ENCODE data around the gene CARMIL1.

Gene CARMIL1

DNA sequence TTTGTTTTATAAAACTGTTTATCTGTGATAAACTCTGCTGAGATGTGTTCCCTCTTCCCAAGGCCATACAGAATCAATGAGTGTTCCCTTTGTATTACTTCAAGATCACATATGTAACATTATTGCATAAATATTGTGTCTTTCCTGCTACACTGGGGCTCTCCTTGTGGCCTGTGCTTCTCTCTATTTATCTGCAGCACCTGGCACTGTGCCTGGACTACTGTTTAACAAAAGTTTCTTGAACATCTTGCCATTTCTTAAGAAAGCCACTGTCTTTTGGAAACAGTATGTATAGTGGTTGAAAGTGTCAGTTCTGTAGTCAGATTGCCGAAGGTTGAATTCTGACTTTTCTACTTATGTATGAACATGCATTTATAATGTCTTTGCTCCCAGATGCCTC, 203.8 kb downstream of the CARMIL1 start:
- intact Hi-C loops (cut with DNase I), result no loop called here
- DNase-seq, result no peak

DNA sequence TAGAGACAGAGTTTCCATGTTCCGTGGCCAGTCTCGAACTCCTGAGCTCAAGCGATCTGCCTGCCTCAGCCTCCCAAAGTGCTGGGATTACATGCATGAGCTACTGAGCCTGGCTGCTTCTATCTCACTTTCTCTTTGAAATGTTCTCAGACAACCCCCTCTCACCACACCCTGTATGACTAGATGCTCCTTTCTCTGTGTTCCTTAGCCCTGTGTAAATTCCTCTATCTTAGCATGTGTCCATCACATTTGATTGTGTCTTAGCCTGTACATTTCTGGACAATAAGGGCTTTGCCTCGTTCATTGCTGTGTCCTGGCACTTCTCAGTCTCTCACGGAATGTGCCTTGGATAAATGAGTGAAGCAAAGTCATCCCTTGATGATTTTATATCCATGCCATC, 204.8 kb downstream of the CARMIL1 start:
- intact Hi-C loops (cut with DNase I), result no loop called here
- DNase-seq, result no peak

DNA sequence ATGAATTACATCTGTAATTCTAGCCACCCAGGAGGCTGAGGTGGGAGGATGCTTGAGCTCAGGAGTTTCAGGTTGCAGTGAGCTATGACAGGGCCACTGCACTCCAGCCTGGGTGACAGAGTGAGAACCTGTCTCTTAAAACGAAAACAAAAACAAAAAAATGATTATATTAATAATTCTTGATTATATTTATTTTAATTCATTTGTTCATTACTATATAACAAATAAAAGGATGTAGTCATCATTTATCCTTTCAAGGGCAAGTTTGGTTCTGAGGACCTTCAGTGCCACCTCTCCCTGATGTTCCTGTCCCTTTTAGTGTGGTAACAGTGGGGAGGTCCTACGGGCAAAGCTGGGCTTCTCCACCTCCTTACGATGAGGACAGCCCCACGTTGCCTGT, 205.7 kb downstream of the CARMIL1 start:
- intact Hi-C loops (cut with DNase I), result no loop called here
- DNase-seq, result no peak

DNA sequence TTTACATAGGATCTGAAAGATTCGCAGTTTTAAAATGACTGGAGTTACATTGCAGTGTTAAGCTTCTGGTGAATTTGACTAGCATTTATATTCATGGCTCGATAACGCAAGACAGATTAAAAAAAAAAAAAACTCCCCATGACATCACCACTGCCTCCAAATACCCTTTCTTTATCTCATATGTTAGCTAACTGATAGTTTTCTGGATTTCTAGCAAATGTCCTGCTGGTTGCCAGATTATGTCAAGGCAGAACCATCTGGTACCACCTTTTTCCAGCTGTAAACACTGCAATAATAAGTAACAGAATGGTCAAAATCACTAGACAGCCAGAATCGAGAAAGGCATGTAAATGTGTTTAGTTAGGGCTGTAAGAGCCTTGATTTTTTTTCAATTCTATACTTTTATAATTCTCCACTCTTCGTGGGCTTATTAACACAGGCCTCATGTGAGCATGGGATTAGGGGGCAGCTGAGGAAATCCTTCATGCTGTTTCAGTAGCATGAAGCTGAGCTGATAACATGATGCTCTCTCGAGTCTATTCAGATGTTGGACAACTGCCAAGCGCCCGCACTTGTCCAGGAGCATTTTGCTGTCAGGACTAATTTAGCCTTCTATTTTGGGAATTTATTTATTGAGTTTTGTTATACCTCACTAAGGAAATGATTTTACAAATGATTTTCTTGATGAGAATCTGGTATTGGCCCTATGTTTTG, 206.8 kb downstream of the CARMIL1 start:
- peak in 6 of 42 donors; percentile 6 to 52 (median 16) for DNase-seq
- intact Hi-C loops (cut with DNase I), result no loop called here

DNA sequence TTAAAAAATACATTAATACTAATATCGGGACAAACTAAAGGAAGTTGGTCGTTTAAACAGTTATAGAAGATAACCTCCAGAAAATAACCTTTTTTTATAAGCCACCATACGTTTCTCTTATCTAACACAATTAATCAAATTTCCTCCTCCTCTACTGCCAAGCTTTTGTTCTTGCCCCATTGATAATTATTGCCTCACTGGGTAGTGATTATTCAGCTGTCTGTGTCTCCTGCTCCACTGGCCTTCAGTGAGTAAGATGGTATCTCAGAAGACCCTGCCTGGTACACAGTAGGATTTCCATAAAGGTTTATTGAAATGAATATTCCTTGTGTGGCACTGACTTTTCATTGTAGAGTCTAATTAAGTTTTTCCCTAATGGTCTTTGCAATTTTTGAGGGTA, 207.4 kb downstream of the CARMIL1 start:
- no peak for DNase-seq
- intact Hi-C loops (cut with DNase I), result no loop called here

DNA sequence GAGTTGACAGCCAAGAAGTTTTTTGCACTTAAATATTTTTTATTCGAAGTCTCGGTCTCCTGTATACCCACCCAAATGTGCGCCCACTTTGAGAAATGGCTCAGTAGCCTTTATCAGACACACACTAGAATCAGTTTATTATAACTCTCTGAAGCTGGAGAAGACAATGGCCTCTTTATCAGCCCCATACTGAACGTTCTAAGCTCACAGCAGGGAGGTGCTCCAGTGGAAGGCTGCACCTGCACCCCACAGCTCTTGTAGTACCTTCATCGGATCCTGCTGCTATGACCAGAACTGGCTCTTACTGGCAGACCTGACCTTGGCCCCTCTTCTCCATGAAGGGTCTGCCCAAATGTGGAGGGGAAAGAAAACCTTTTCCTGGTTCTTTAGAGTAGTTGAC, 207.8 kb downstream of the CARMIL1 start:
- no peak for DNase-seq
- intact Hi-C loops (cut with DNase I), result no loop called here

DNA sequence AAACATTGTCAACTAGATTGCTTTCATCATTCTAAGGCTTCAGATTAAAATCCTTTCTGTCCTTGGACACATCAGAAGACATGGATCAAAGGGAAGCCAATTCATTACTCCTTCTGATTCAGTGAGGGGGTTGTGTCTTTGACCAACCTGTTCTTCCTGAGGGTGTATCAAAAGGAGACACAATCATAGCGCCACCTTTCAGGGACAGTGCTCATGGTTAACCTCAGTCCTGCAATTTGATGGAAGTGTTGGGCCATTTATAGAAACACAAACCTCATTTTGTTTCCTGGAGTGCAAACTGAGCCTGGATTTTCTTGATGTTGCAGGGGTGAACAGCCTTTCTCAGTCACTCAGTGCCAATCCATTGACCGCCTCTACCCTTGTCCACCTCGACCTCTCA, 209.0 kb downstream of the CARMIL1 start:
- intact Hi-C loops (cut with DNase I), result no loop called here
- no peak for DNase-seq

DNA sequence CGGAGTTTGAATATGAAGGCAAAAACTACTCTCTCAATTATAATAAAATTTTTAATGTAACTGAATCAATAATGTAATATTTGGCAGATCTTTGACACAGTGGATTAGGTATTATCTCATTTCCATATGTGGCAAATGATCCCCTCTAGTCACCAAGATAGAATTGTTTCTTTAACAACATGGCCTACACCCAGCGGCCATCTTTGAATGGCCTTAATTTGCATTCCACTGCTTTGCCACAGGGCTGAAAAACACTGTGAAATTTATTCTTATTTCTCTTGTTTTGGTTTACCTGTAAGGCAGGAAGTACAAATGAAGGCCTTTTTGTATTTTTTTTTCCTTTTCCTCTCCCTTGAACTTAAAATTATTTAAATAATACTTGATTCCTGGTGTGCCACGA, 210.2 kb downstream of the CARMIL1 start:
- intact Hi-C loops (cut with DNase I), result no loop called here
- no peak for DNase-seq

DNA sequence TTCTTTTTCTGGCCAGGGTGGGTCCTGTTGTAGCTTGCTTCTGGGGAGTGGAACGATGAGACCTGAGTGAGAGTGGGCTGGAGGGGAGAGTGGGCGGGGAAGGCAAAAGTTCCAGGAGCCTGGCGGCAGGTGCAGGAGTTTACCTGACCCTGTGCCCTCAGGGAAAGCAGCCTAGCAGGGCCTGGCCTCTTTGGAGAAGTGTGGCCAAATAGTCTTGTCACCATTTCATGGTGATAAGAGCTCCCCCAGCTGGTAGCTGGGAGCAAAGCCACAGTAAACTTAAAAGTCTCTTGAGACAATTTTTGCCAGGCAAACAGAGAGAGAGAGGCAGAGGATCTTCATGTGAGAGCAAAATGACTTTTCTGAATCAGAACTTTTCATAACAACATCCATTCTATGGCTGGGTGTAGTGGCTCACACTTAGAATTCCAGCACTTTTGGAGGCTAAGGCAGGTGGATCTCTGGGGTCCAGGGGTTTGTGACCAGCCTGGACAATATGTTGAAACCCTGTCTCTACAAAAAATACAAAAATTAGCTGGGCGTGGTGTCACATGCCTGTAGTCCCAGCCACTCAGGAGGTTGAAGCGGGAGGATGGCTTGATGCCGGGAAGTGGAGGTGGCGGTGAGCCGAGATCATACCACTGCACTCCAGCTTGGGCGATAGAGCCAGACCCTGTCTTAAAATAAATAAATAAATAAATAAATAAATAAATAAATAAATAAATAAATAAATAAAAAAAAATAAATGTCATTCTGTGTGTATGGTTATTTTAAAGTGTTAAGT, 211.0 kb downstream of the CARMIL1 start:
- peak; percentile 19 to 78 (median 58) for DNase-seq
- intact Hi-C loops (cut with DNase I), result no loop called here

DNA sequence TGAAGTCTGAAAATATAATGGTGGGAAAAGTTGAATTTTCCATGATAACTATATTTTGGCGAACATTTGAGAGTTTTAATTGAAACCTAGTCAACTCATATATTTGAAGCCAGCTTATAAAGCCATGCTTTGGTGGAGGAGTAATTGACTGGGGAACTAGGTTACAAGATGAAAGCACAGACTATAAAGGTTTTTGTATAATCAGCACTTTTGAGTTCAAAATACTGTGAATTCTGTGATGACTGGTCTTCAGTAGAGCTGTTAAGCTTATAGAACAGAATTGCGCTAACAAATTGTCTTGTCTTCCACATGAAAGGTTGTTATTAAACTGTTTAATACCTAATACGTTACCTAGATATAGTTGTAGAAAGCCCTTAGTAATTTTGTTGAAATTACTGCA, 213.8 kb downstream of the CARMIL1 start:
- DNase-seq, result no peak
- intact Hi-C loops (cut with DNase I), result no loop called here

DNA sequence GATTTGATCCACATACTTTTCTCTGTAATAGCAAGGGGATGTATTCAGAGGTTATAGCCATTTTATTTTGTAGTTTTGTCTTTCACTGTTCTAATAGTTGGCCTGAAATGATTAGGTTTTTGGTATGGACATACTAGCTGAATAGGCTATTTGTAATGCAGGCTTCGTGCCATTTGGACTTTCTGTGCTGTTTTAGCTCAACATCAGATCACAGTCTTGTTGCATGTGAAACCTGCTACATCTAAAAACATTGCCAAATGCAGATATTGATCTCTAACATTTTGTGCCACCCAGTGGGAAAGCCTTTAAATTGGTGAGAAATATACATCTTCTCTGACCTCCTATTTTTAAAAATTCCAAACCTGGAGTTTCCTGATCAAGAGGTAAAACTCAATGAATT, 215.3 kb downstream of the CARMIL1 start:
- no peak for DNase-seq
- intact Hi-C loops (cut with DNase I), result no loop called here

DNA sequence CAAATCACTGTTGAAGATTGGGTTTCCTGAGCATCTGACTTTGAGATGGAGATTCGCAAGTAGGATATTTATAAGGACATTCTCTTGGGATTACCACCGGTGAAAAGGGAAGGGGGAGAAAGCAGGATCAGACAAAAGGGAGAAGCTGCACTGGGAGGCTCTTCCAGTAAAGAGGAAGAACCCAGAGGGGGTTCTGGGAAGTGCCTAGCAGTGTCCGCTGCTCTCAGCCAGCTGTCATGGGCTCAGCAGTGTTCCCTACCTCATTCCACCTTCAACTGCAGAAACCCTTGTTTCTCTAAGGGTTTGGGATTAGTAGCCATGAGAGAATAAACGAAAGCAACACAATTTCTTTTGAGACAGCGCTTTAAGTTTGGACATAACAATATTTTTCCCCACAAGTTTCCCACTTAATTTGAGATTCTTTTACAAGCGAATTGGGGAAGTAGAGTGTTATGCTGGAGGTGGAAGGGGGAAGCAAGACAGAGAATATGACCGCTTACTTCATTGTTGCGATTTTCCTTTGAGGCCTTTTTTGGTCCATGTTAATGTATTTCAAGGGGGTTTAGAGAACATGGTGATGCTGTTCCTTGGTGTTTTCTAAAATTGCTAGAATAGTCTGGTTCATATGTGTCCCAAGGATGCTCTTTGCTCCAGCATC, 218.3 kb downstream of the CARMIL1 start:
- intact Hi-C loops (cut with DNase I), result no loop called here
- no peak for DNase-seq

DNA sequence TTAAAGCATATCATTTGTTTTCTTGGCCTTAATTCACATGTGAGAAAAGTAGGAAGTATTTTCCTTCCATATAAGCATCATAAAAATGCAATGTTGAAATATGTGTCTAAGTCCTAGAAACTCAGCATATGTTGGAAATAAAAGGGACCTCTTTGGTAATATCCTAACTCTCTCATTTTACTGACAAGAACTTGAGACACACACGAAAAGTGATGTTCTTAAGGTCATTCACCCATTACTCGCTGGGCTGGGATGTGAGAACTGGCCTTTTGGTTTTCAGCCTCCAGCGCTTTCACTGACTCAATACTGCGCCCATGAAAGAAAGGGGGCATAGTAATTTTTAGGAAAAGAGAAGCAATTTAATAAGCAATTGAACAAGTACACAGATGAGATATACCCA, 219.3 kb downstream of the CARMIL1 start:
- intact Hi-C loops (cut with DNase I), result no loop called here
- DNase-seq, result no peak

DNA sequence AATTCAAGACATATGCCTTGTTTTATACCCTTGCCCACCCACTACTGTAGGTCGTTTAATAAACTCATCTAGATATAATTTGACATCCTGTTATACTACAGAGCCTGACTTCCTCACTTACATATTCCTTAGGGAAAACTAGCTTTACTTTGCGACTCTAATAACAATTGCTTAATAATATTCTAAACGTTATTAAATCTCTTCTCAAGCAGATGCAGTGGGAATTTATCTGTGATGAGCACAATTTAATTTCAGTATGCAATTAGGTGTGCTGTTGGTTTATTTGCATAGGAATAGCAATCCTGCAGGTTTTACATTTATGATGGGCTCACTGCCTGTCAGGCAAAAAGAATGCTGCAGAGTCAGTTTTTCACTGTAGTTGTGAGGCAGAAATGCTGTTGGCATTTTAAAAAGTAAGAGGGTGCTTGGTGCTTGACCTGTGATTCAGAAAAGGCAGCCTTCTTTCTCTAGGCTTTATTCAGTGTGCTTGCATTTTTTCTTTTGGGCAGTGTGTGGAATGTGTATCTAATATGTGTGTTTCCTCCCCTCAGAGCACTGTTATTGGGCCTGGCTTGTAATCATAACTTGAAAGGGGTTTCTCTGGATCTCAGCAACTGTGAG, 220.6 kb downstream of the CARMIL1 start:
- DNase-seq, result no peak
- intact Hi-C loops (cut with DNase I), result no loop called here

DNA sequence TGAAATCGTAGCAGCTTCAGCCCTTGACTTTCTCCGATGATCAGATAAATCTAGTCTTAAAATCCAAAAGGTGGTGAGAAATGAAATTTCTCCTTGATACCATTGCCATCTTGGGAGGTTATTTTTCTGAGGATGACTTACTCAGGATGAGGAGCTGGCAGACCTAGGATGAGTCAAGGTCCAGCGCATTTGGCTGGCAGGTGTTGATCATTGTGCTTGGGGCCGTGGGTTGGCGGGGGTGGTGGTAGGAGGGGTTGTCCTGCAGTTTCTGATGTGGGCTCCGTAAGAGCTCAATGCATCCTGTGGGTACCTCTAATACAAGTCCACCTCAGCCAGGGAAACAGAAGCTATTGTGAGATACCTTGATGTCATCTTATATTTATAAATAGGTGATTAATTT, 224.5 kb downstream of the CARMIL1 start:
- no peak for DNase-seq
- intact Hi-C loops (cut with DNase I), result no loop called here

DNA sequence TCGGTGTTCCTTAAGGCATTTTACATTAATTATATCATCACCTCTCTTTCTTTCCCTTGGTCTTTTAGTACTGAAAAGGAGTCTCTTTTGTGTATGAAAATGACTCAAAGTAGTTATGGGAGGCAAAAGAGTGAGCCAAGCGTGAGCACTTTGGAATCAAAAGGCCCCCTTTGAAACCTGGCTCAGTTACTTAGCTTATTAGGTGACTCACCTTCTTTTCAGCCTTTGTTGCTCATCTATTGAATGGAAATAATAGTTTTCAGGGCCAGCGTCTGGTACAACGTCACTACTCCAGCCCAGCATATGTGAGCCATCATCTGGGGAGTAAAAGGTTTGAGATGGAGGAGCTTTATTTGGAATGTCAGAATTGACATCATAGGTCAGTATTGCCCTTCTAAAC, 225.5 kb downstream of the CARMIL1 start:
- intact Hi-C loops (cut with DNase I), result no loop called here
- peak in 2 of 42 donors; percentile 43 to 57 for DNase-seq

DNA sequence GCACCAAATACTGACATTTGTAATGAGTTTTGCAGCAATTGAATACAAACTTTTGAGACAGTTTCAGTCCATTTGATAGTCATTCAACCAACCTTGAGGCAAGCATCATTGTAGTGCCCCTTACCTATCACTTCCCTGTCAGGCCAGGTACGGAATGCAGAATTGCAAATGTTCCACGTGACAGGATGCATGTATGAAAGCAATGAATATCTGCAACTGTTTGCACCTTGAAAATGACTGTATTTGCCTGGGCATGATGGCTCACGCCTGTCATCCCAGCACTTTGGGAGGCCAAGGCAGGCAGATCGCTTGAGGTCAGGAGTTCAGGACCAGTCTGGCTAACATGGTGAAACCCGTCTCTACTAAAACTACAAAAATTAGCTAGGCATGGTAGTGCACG, 226.8 kb downstream of the CARMIL1 start:
- no peak for DNase-seq

DNA sequence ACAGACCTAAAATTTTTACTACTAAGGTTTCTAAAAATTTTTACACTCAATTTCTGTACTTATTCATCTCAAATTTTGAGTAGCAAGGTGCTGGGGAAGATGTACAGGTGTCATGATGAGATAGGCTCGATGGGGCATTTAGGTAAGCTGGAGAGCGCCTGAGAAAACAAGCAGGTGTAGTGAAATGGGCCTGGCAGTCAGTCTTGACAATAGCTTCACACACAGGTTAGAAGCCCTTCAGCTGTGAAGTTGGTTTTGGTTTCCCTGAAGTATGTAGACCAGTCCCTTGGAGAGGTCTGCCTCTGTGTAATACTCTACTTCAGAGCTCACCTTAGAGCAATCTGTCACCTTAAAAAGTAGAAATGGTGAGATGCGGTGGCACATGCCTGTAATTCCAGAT, 228.9 kb downstream of the CARMIL1 start:
- intact Hi-C loops (cut with DNase I), result no loop called here
- no peak for DNase-seq

More for the DNA sequence above, 226.8 kb downstream of the CARMIL1 start:
- intact Hi-C loops (cut with DNase I), result no loop called here

DNA sequence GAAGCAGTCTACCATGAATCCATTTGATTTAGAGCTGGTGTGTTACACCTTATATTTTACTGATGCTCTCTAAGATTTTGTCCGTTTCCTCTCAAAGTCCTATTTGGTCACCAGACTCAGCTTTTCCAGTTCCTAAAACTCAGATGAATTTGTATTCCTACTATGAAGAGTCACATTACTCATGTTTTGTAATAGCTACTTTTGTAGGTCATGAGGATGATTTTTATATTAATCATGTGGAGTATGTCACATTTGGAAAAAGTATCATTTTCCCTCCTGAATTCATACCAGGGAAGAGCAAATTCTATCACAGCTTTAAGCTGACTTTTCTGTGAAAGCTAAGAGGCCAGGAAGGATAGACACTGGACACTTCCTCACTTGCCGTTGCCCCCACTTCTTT, 232.2 kb downstream of the CARMIL1 start:
- DNase-seq, result no peak
- intact Hi-C loops (cut with DNase I), result no loop called here

DNA sequence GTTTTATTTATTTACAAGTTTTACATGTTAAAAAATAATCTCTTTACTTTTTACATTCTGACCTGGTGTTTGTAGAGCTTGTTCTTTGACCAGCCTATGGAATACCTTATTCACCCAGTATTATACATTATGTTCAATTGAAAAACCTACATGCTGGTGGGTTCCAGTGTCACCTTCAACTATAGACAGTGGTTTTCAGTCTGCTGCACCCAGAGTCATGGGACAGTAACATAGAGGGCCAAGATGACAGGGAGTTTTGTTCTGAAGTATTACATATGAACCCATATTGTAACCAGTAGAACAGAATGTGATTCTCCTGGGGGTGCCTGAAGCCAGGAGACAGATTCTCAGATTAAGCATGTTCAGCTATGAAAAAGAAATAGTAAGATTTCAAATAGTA, 233.4 kb downstream of the CARMIL1 start:
- intact Hi-C loops (cut with DNase I), result no loop called here
- no peak for DNase-seq
